ENCODE data around the gene ZFYVE16.

ZFYVE16 gene

GRCh38 chr5:80503641-80504040 lies 95.8 kb downstream of the ZFYVE16 start:
- no peak overlapping the region for H3K4me3 ChIP-seq (ENCODE audit: low read depth, low read length)
- DNase-seq (ENCODE audit: low read depth): no peak
- TF ChIP-seq, protein P1, sequence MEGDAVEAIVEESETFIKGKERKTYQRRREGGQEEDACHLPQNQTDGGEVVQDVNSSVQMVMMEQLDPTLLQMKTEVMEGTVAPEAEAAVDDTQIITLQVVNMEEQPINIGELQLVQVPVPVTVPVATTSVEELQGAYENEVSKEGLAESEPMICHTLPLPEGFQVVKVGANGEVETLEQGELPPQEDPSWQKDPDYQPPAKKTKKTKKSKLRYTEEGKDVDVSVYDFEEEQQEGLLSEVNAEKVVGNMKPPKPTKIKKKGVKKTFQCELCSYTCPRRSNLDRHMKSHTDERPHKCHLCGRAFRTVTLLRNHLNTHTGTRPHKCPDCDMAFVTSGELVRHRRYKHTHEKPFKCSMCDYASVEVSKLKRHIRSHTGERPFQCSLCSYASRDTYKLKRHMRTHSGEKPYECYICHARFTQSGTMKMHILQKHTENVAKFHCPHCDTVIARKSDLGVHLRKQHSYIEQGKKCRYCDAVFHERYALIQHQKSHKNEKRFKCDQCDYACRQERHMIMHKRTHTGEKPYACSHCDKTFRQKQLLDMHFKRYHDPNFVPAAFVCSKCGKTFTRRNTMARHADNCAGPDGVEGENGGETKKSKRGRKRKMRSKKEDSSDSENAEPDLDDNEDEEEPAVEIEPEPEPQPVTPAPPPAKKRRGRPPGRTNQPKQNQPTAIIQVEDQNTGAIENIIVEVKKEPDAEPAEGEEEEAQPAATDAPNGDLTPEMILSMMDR (IDR thresholded peaks at IDR 0.05; ENCODE audit: control insufficient read depth, extremely low read depth, insufficient read depth): no peak

GRCh38 chr5:80504833-80505232 lies 97.0 kb downstream of the ZFYVE16 start:
- TF ChIP-seq, protein P1 (IDR thresholded peaks at IDR 0.05; ENCODE audit: control insufficient read depth, extremely low read depth, insufficient read depth): no peak
- no peak for DNase-seq (ENCODE audit: low read depth)
- H3K4me3 ChIP-seq (ENCODE audit: low read depth, low read length): no peak overlapping the region

- TF ChIP-seq, protein P1 (IDR thresholded peaks at IDR 0.05; ENCODE audit: control insufficient read depth, extremely low read depth, insufficient read depth): no peak
- no peak for DNase-seq (ENCODE audit: low read depth)
- H3K4me3 ChIP-seq (ENCODE audit: low read depth, low read length): no peak overlapping the region
Observed at GRCh38 chr5:80507663-80508062, 99.8 kb downstream of the ZFYVE16 start.

GRCh38 chr5:80508844-80509243 lies 101.0 kb downstream of the ZFYVE16 start:
- TF ChIP-seq, protein P1 (IDR thresholded peaks at IDR 0.05; ENCODE audit: control insufficient read depth, extremely low read depth, insufficient read depth): no peak
- H3K4me3 ChIP-seq (ENCODE audit: low read depth, low read length): no peak overlapping the region
- DNase-seq (ENCODE audit: low read depth): no peak

GRCh38 chr5:80509362-80509761 lies 101.5 kb downstream of the ZFYVE16 start:
- no peak overlapping the region for H3K4me3 ChIP-seq (ENCODE audit: low read depth, low read length)
- TF ChIP-seq, protein P1 (IDR thresholded peaks at IDR 0.05; ENCODE audit: control insufficient read depth, extremely low read depth, insufficient read depth): no peak
- DNase-seq (ENCODE audit: low read depth): no peak

GRCh38 chr5:80516826-80517225 lies 109.0 kb downstream of the ZFYVE16 start:
- DNase-seq (ENCODE audit: low read depth): no peak
- TF ChIP-seq, protein P1 (IDR thresholded peaks at IDR 0.05; ENCODE audit: control insufficient read depth, extremely low read depth, insufficient read depth): no peak
- H3K4me3 ChIP-seq (ENCODE audit: low read depth, low read length): no peak overlapping the region
